Caco-2 (cell line): ENCODE data around the gene SPSB3. TPM values are rescaled to one million over a fixed set of nuclear protein-coding genes. Genes with fewer than 3 reads are reported as not detected.
A peak's percentile ranks its signal among the peaks of the same experiment; 100 is the strongest.

Source experiments
- BruUV-seq: library from RNA; stranded (reverse); fragments of 400-500 nt; replicated peaks from 2 replicates; lab custom pipeline; 2021; lab: Mats Ljungman, UMichigan
- CTCF ChIA-PET: fragments of 300-600 bp; sonication (Branson Sonifier 250); formaldehyde crosslinking; loops from one replicate; lab custom pipeline; 2022; ENCODE audit warnings: antibody characterized with exemption; lab: Charles Lee
- POLR2A ChIA-PET: fragments of 300-600 bp; sonication (Branson Sonifier 250); formaldehyde crosslinking; loops from one replicate; lab custom pipeline; 2022; ENCODE audit warnings: antibody characterized with exemption; lab: Charles Lee
- DNase-seq, 2 experiments: peaks; one replicate each; pipeline versions ENCODE4 v3.0.0 to v3.0.0-alpha.2; 2020 to 2022
- H3K27me3 ChIP-seq: replicated peaks from 2 replicates; pipeline ENCODE4 v1.6.0; 2011; ENCODE audit warnings: low read length; ENCODE audit not compliant: control insufficient read depth, insufficient read depth
- H3K36me3 ChIP-seq: 2 replicates; pipeline ENCODE4 v1.5.1; 2011; ENCODE audit warnings: low read length; ENCODE audit not compliant: control insufficient read depth, insufficient read depth
- H3K4me1 ChIP-seq: fragments of 250-450 bp; sonication (Bioruptor Pico); 2 replicates; pipeline ENCODE4 v1.5.1; 2020; ENCODE audit warnings: mild to moderate bottlenecking
- H3K4me3 ChIP-seq: 2 replicates; pipeline ENCODE4 v1.5.1; 2011; ENCODE audit warnings: low read depth, mild to moderate bottlenecking, control low read depth, low read length
- H3K9me3 ChIP-seq: fragments of 250-450 bp; sonication (Bioruptor Pico); 2 replicates; pipeline ENCODE4 v1.5.1; 2020; ENCODE audit warnings: mild to moderate bottlenecking, moderate library complexity
- H3K27ac Mint-ChIP-seq: one replicate; pipeline ENCODE4 v1.8.0; 2022; ENCODE audit warnings: mixed read lengths; ENCODE audit not compliant: unreplicated experiment
- H3K27me3 Mint-ChIP-seq: one replicate; pipeline ENCODE4 v1.8.0; 2022; ENCODE audit warnings: mixed read lengths; ENCODE audit not compliant: insufficient read depth, unreplicated experiment
- H3K36me3 Mint-ChIP-seq: one replicate; pipeline ENCODE4 v1.8.0; 2022; ENCODE audit warnings: mild to moderate bottlenecking, mixed read lengths; ENCODE audit not compliant: insufficient read depth, unreplicated experiment
- H3K4me1 Mint-ChIP-seq: one replicate; pipeline ENCODE4 v1.8.0; 2022; ENCODE audit warnings: low read depth, mixed read lengths; ENCODE audit not compliant: unreplicated experiment
- H3K4me3 Mint-ChIP-seq: one replicate; pipeline ENCODE4 v1.8.0; 2022; ENCODE audit warnings: mild to moderate bottlenecking, moderate library complexity, mixed read lengths; ENCODE audit not compliant: unreplicated experiment
- H3K9me3 Mint-ChIP-seq: one replicate; pipeline ENCODE4 v1.8.0; 2022; ENCODE audit warnings: mixed read lengths; ENCODE audit not compliant: unreplicated experiment
- CTCF ChIP-seq, 2 experiments: fragments of 200-600 bp in 1 of 2; IDR thresholded peaks; 1 replicate in 1 of 2; 2 replicates in 1 of 2; pipeline versions ENCODE4 v1.5.1 to v1.8.0; 2011 to 2022; ENCODE audit warnings: antibody characterized with exemption in 1 of 2, control low read depth in 1 of 2, inconsistent platforms in 1 of 2, low read depth in 1 of 2, low read length in 1 of 2, mild to moderate bottlenecking in 1 of 2, moderate library complexity in 1 of 2; ENCODE audit not compliant: insufficient read depth in 1 of 2, severe bottlenecking in 1 of 2, unreplicated experiment in 1 of 2
- intact Hi-C: fragments of 100-400 bp; cut with micrococcal nuclease; formaldehyde crosslinking; loops from one replicate; pipeline ENCODE4 v1.10.0; 2022; ENCODE audit not compliant: unreplicated experiment
- total RNA-seq: library from RNA; stranded (reverse); gene quantifications from 2 replicates; pipeline ENCODE4 v1.2.3, GENCODE V29; 2022

Gene SPSB3
- total RNA-seq, 1 experiment from 2014 or later: 28.0 TPM

GRCh38 chr16:1758923-1759322, 23.4 kb downstream of the SPSB3 start:
- no peak overlapping the region for H3K4me3 ChIP-seq
- no peaks in the 10 kb centered on the region for H3K36me3 ChIP-seq
- POLR2A ChIA-PET: no interaction called here
- H3K27me3 Mint-ChIP-seq: no peaks in the 10 kb centered on the region
- no peak for DNase-seq
- H3K4me1 Mint-ChIP-seq: peaks cover 7% of the 10 kb centered on the region
- H3K9me3 Mint-ChIP-seq: no peaks in the 10 kb centered on the region
- intact Hi-C loops: no loop called here
- peaks cover 16% of the 10 kb centered on the region for H3K4me1 ChIP-seq
- H3K27me3 ChIP-seq: no peaks in the 10 kb centered on the region
- peak overlapping the region; percentile 61 for H3K27ac Mint-ChIP-seq
- BruUV-seq: no TSS peak
- no peaks in the 10 kb centered on the region for H3K9me3 ChIP-seq
- H3K4me3 Mint-ChIP-seq: no peak overlapping the region
- CTCF ChIA-PET: no interaction called here
- peaks cover 27% of the 10 kb centered on the region for H3K36me3 Mint-ChIP-seq
- TF ChIP-seq CTCF (IDR thresholded peaks at IDR 0.05; ENCODE audit: insufficient read depth in 1 of 2, low read depth in 1 of 2, low read length in 1 of 2, severe bottlenecking in 1 of 2, unreplicated experiment in 1 of 2): no peak

- no peaks in the 10 kb centered on the region for H3K27me3 ChIP-seq
- TF ChIP-seq CTCF (IDR thresholded peaks at IDR 0.05; ENCODE audit: insufficient read depth in 1 of 2, low read depth in 1 of 2, low read length in 1 of 2, severe bottlenecking in 1 of 2, unreplicated experiment in 1 of 2): no peak
- Mint-ChIP-seq H3K9me3 (no peaks in the 10 kb centered on the region), H3K4me3 (no peak overlapping the region), H3K36me3 (peaks cover 33% of the 10 kb centered on the region), H3K27me3 (no peaks in the 10 kb centered on the region), H3K27ac (peak overlapping the region; percentile 77), H3K4me1 (peaks cover 7% of the 10 kb centered on the region)
- peaks cover 16% of the 10 kb centered on the region for H3K4me1 ChIP-seq
- CTCF ChIA-PET: no interaction called here
- DNase-seq: peak in 1 of 2 experiments; percentile 53
- no peak overlapping the region for H3K4me3 ChIP-seq
- no peaks in the 10 kb centered on the region for H3K9me3 ChIP-seq
- POLR2A ChIA-PET: no interaction called here
- BruUV-seq: no TSS peak
- intact Hi-C loops: no loop called here
- H3K36me3 ChIP-seq: no peaks in the 10 kb centered on the region
Measured at GRCh38 chr16:1757714-1758461, 24.5 kb downstream of the SPSB3 start.

- no peak overlapping the region for H3K27ac Mint-ChIP-seq
- BruUV-seq: no TSS peak
- DNase-seq: no peak
- H3K27me3 Mint-ChIP-seq: no peaks in the 10 kb centered on the region
- H3K36me3 Mint-ChIP-seq: peaks cover 25% of the 10 kb centered on the region
- no peaks in the 10 kb centered on the region for H3K9me3 ChIP-seq
- no peak for TF ChIP-seq CTCF (IDR thresholded peaks at IDR 0.05; ENCODE audit: insufficient read depth in 1 of 2, low read depth in 1 of 2, low read length in 1 of 2, severe bottlenecking in 1 of 2, unreplicated experiment in 1 of 2)
- H3K36me3 ChIP-seq: no peaks in the 10 kb centered on the region
- no peaks in the 10 kb centered on the region for H3K27me3 ChIP-seq
- ChIA-PET POLR2A (no interaction called here), CTCF (no interaction called here)
- no peaks in the 10 kb centered on the region for H3K9me3 Mint-ChIP-seq
- H3K4me3 ChIP-seq: no peak overlapping the region
- intact Hi-C loops: no loop called here
- H3K4me3 Mint-ChIP-seq: no peak overlapping the region
- H3K4me1 Mint-ChIP-seq: peaks cover 7% of the 10 kb centered on the region
- peaks cover 16% of the 10 kb centered on the region for H3K4me1 ChIP-seq
Measured at GRCh38 chr16:1754204-1754603, 28.2 kb downstream of the SPSB3 start.
